Esophagus muscularis mucosa (tissue), 4 donors: ENCODE measurements around the gene SLN. TPM values are rescaled to one million over a fixed set of nuclear protein-coding genes. Genes with fewer than 3 reads are reported as not detected.

Source experiments
- DNase-seq: peaks from one replicate; pipeline ENCODE4 v3.0.0-alpha.2; 2017; ENCODE audit errors: extremely low spot score
- H3K27ac ChIP-seq, 4 donors: fragments of 200-600 bp; sonication (generic); replicated peaks in 1 of 4; 1 replicate in 3 of 4; 2 replicates in 1 of 4; pipeline ENCODE4 v1.5.1; 2016 to 2019; ENCODE audit warnings: mild to moderate bottlenecking in 1 of 4
- H3K27me3 ChIP-seq, 4 donors: fragments of 200-600 bp; sonication (generic); one replicate each; pipeline versions ENCODE4 v1.5.1 to v1.6.0; 2016 to 2019
- H3K36me3 ChIP-seq, 4 donors: fragments of 200-600 bp; sonication (generic); one replicate each; pipeline ENCODE4 v1.5.1; 2016 to 2019
- H3K4me1 ChIP-seq, 4 donors: fragments of 200-600 bp; sonication (generic); one replicate each; pipeline ENCODE4 v1.5.1; 2016 to 2019
- H3K4me3 ChIP-seq, 4 donors: fragments of 200-600 bp; sonication (generic); 1 replicate in 2 of 4; 2 replicates in 2 of 4; pipeline ENCODE4 v1.5.1; 2016 to 2019; ENCODE audit warnings: mild to moderate bottlenecking in 4 of 4, moderate library complexity in 1 of 4
- H3K9me3 ChIP-seq, 4 donors: fragments of 200-600 bp; sonication (generic); 1 replicate in 3 of 4; 2 replicates in 1 of 4; pipeline ENCODE4 v1.5.1; 2016 to 2019
- CTCF ChIP-seq, 3 experiments: fragments of 200-600 bp in 2 of 3; fragments of 450-650 bp in 1 of 3; sonication (generic) in 2 of 3; IDR thresholded peaks; one replicate each; pipeline ENCODE4 v1.5.1; 2017 to 2019; ENCODE audit warnings: antibody characterized with exemption in 3 of 3, mild to moderate bottlenecking in 2 of 3, moderate library complexity in 1 of 3
- EP300 ChIP-seq: sonication (generic); formaldehyde crosslinking; IDR thresholded peaks from one replicate; pipeline ENCODE4 v1.6.1; 2017; ENCODE audit warnings: antibody characterized with exemption
- POLR2A ChIP-seq: fragments of 450-650 bp; IDR thresholded peaks from one replicate; pipeline ENCODE4 v1.6.1; 2017; ENCODE audit warnings: antibody characterized with exemption, moderate library complexity, mild to moderate bottlenecking, low read depth
- POLR2AphosphoS5 ChIP-seq, 2 donors: sonication (generic); formaldehyde crosslinking; IDR thresholded peaks; one replicate each; pipeline ENCODE4 v1.6.1; 2017; ENCODE audit warnings: antibody characterized with exemption in 2 of 2
- WGBS: methylation state at CpG from one replicate; pipeline ENCODE4 v1.1.5; 2018; 5-methylcytosine and 5-hydroxymethylcytosine counted together
- intact Hi-C: fragments of 100-400 bp; cut with DNase I; formaldehyde crosslinking; loops from one replicate; pipeline ENCODE4 v1.15.1; 2023
- total RNA-seq, 4 donors: library from RNA; depleted of rRNA; stranded (reverse); fragments of >200 nt; gene quantifications; one replicate each; pipeline versions ENCODE4 v1.1.0 to v1.2.1, GENCODE V29; 2016

The SLN gene
- total RNA-seq, 4 donors from 2014 or later: 0.65 TPM; not detected in 3

- TF ChIP-seq POLR2AphosphoS5 (IDR thresholded peaks at IDR 0.05) (no peak), CTCF (IDR thresholded peaks at IDR 0.05) (no peak), POLR2A (no peak), EP300 (no peak)
- peak; percentile 70 for DNase-seq
- no peak overlapping the region for H3K4me3 ChIP-seq
- peaks cover 0 to 23% (median 10%) of the 10 kb centered on the region in 4 donors for H3K4me1 ChIP-seq
- H3K27ac ChIP-seq: peak overlapping the region in 1 of 4 donors; percentile 9
- 54% methylated on average over 5 of the region's 5 CpGs for WGBS
- intact Hi-C loops: no loop called here
- no peaks in the 10 kb centered on the region for H3K9me3 ChIP-seq
- H3K36me3 ChIP-seq: no peaks in the 10 kb centered on the region
- no peaks in the 10 kb centered on the region for H3K27me3 ChIP-seq
These were observed 40.7 kb upstream of the SLN start for GRCh38 chr11:107752508-107752907.

GRCh38 chr11:107751082-107751481 lies 39.2 kb upstream of the SLN start:
- Histone ChIP-seq H3K4me1 (peaks cover 0 to 29% (median 14%) of the 10 kb centered on the region in 4 donors), H3K27ac (no peak overlapping the region), H3K9me3 (no peaks in the 10 kb centered on the region), H3K27me3 (no peaks in the 10 kb centered on the region), H3K36me3 (no peaks in the 10 kb centered on the region), H3K4me3 (no peak overlapping the region)
- 84% methylated on average over 9 of the region's 9 CpGs for WGBS
- no peak for TF ChIP-seq CTCF (IDR thresholded peaks at IDR 0.05)
- no peak for TF ChIP-seq EP300
- no peak for TF ChIP-seq POLR2AphosphoS5 (IDR thresholded peaks at IDR 0.05)
- TF ChIP-seq POLR2A: no peak
- intact Hi-C loops: no loop called here
- DNase-seq: no peak

GRCh38 chr11:107750313-107750712 lies 38.5 kb upstream of the SLN start:
- H3K4me3 ChIP-seq: no peak overlapping the region
- peak; percentile 81 for DNase-seq
- no peak for TF ChIP-seq POLR2A
- TF ChIP-seq EP300: no peak
- TF ChIP-seq CTCF (IDR thresholded peaks at IDR 0.05): no peak
- TF ChIP-seq POLR2AphosphoS5 (IDR thresholded peaks at IDR 0.05): no peak
- no peaks in the 10 kb centered on the region for H3K27me3 ChIP-seq
- intact Hi-C loops: no loop called here
- no peak overlapping the region for H3K27ac ChIP-seq
- no peaks in the 10 kb centered on the region for H3K9me3 ChIP-seq
- H3K36me3 ChIP-seq: no peaks in the 10 kb centered on the region
- WGBS: 86% methylated on average over 14 of the region's 15 CpGs
- H3K4me1 ChIP-seq: peaks cover 0 to 29% (median 14%) of the 10 kb centered on the region in 4 donors

GRCh38 chr11:107747622-107748021 lies 35.8 kb upstream of the SLN start:
- Histone ChIP-seq H3K4me1 (peaks cover 0 to 19% (median 5%) of the 10 kb centered on the region in 4 donors), H3K27me3 (no peaks in the 10 kb centered on the region), H3K27ac (peak overlapping the region; percentile 41 to 55 (median 50)), H3K4me3 (no peak overlapping the region), H3K9me3 (no peaks in the 10 kb centered on the region), H3K36me3 (no peaks in the 10 kb centered on the region)
- WGBS: 19% methylated on average over 2 of the region's 2 CpGs
- intact Hi-C loops: no loop called here
- no peak for TF ChIP-seq EP300
- TF ChIP-seq CTCF (IDR thresholded peaks at IDR 0.05): no peak
- no peak for TF ChIP-seq POLR2A
- peak; percentile 10 to 48 for TF ChIP-seq POLR2AphosphoS5 (IDR thresholded peaks at IDR 0.05)
- DNase-seq: no peak

- Histone ChIP-seq H3K27ac (no peak overlapping the region), H3K4me1 (peaks cover 0 to 16% (median 4%) of the 10 kb centered on the region in 4 donors), H3K4me3 (no peak overlapping the region), H3K9me3 (peaks cover 0 to 4% (median under 1%) of the 10 kb centered on the region in 4 donors), H3K27me3 (peaks cover 0 to 4% (median 0%) of the 10 kb centered on the region in 4 donors), H3K36me3 (no peaks in the 10 kb centered on the region)
- peak; percentile 81 for DNase-seq
- intact Hi-C loops: no loop called here
- 75% methylated on average over 3 of the region's 3 CpGs for WGBS
- TF ChIP-seq POLR2A: no peak
- TF ChIP-seq POLR2AphosphoS5 (IDR thresholded peaks at IDR 0.05): no peak
- TF ChIP-seq EP300: no peak
- TF ChIP-seq CTCF (IDR thresholded peaks at IDR 0.05): no peak
These were observed 32.9 kb upstream of the SLN start for GRCh38 chr11:107744736-107745135.
